ENCODE results near the gene SLC51A. TPM values are rescaled to one million over a fixed set of nuclear protein-coding genes. Genes with fewer than 3 reads are reported as not detected.

The SLC51A gene
- total RNA-seq, 4 donors from 2014 or later = not detected

DNA sequence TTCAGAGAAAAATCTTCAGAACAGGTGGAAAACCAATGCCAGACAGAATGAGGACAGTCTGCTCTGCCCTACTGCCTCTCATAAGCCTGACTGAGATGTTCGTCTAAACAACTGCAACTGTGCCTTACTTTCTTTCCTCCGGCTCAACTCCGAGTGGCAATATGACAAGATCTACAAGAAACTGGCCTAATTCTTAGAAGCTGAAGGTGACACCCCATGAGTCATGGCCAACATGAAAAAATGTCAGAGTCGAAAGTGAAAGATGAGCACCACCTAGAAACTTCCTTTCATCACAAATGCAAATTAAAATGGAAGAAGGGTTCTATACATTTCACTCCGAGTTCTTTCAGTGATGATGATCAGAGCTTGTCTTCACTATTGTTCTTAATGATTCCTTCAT lies 58.3 kb downstream of the SLC51A start:
- Histone ChIP-seq H3K27ac (peak overlapping the region; percentile 42), H3K36me3 (peaks cover 14% of the 10 kb centered on the region), H3K27me3 (no peaks in the 10 kb centered on the region), H3K4me1 (peaks cover 27% of the 10 kb centered on the region), H3K4me3 (no peak overlapping the region), H3K9me3 (no peaks in the 10 kb centered on the region)
- TF ChIP-seq, protein P1, sequence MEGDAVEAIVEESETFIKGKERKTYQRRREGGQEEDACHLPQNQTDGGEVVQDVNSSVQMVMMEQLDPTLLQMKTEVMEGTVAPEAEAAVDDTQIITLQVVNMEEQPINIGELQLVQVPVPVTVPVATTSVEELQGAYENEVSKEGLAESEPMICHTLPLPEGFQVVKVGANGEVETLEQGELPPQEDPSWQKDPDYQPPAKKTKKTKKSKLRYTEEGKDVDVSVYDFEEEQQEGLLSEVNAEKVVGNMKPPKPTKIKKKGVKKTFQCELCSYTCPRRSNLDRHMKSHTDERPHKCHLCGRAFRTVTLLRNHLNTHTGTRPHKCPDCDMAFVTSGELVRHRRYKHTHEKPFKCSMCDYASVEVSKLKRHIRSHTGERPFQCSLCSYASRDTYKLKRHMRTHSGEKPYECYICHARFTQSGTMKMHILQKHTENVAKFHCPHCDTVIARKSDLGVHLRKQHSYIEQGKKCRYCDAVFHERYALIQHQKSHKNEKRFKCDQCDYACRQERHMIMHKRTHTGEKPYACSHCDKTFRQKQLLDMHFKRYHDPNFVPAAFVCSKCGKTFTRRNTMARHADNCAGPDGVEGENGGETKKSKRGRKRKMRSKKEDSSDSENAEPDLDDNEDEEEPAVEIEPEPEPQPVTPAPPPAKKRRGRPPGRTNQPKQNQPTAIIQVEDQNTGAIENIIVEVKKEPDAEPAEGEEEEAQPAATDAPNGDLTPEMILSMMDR (IDR thresholded peaks at IDR 0.05) = no peak
- no peak for TF ChIP-seq POLR2A (IDR thresholded peaks at IDR 0.05)
- TF ChIP-seq POLR2AphosphoS5 (IDR thresholded peaks at IDR 0.05) = no peak
- no peak for TF ChIP-seq EP300 (IDR thresholded peaks at IDR 0.05)
- no peak for DNase-seq (ENCODE audit: low spot score in 2 of 2)
- 52% methylated on average over 5 of the region's 5 CpGs for WGBS

GRCh38 chr3:196275126-196275525 lies 58.8 kb downstream of the SLC51A start:
- no peaks in the 10 kb centered on the region for H3K9me3 ChIP-seq
- peak overlapping the region; percentile 42 for H3K27ac ChIP-seq
- H3K27me3 ChIP-seq = no peaks in the 10 kb centered on the region
- H3K4me1 ChIP-seq = peaks cover 30% of the 10 kb centered on the region
- DNase-seq (ENCODE audit: low spot score in 2 of 2) = no peak
- TF ChIP-seq POLR2A (IDR thresholded peaks at IDR 0.05) (no peak), EP300 (IDR thresholded peaks at IDR 0.05) (no peak), POLR2AphosphoS5 (IDR thresholded peaks at IDR 0.05) (no peak)
- TF ChIP-seq, protein P1 (IDR thresholded peaks at IDR 0.05) = no peak
- H3K4me3 ChIP-seq = no peak overlapping the region
- peaks cover 9% of the 10 kb centered on the region for H3K36me3 ChIP-seq
- 95% methylated on average over 5 of the region's 5 CpGs for WGBS

DNA sequence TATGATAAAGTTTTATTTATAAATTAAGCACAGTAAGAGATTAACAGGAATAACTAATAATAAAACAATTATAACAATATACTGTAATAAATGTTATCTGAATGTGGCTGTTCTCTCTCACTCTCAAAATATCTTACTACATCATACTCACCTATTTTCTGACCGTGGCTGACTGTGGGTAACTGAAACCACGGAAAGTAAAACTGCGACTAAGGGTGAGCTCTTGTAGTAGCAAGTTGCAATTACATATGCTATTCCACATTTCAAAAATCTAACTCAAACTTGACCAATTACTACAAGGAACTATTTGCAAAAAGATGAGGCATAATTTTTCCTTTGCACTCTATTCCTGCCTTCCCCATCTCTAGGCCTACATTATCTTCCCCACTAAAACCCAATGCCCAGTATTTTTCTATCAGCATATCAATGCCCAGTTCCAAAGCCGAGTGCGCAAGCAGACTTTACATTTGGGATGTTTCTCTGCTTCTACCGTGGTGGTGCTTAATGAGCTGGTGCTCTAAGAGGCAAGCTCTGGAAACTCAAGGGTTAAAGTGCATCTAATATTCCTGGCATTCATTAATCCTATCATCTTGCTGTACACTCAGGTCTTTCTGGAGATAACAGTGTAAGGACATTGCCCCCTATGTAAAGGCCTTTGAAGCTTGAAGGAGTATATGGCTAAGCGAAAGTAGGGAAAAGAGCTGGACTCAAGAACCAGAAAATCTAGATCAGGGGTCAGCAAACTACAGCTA lies 64.5 kb downstream of the SLC51A start:
- H3K9me3 ChIP-seq = no peaks in the 10 kb centered on the region
- no peak overlapping the region for H3K4me3 ChIP-seq
- no peak overlapping the region for H3K27ac ChIP-seq
- 88% methylated on average over 7 of the region's 7 CpGs for WGBS
- no peak for TF ChIP-seq EP300 (IDR thresholded peaks at IDR 0.05)
- TF ChIP-seq POLR2AphosphoS5 (IDR thresholded peaks at IDR 0.05) = no peak
- TF ChIP-seq POLR2A (IDR thresholded peaks at IDR 0.05) = no peak
- TF ChIP-seq, protein P1 (IDR thresholded peaks at IDR 0.05) = no peak
- DNase-seq (ENCODE audit: low spot score in 2 of 2) = no peak
- no peaks in the 10 kb centered on the region for H3K36me3 ChIP-seq
- H3K27me3 ChIP-seq = no peaks in the 10 kb centered on the region
- H3K4me1 ChIP-seq = peaks cover 53% of the 10 kb centered on the region

GRCh38 chr3:196281962-196282361 lies 65.6 kb downstream of the SLC51A start:
- Histone ChIP-seq H3K4me3 (no peak overlapping the region), H3K9me3 (no peaks in the 10 kb centered on the region), H3K27ac (no peak overlapping the region), H3K36me3 (no peaks in the 10 kb centered on the region), H3K27me3 (no peaks in the 10 kb centered on the region), H3K4me1 (peaks cover 63% of the 10 kb centered on the region)
- no peak for TF ChIP-seq EP300 (IDR thresholded peaks at IDR 0.05)
- DNase-seq (ENCODE audit: low spot score in 2 of 2) = no peak
- WGBS = 78% methylated on average over 4 of the region's 4 CpGs

Other genes with a start within 250 kb of the SLC51A start
- gene TFRC, start 134.4 kb upstream of the SLC51A start, total RNA-seq = 100 to 1,000 TPM in 1 of 4 donors, 10 to 100 TPM in 3; 67.6 to 163 (median 70.4) TPM
- not detected for gene ZDHHC19, start 5.1 kb upstream of the SLC51A start, total RNA-seq
- 100 to 1,000 TPM in 3 of 4 donors, 10 to 100 TPM in 1; 98.2 to 189 (median 141) TPM for gene PCYT1A, start 71.2 kb downstream of the SLC51A start, total RNA-seq
- gene DYNLT2B, start 101.7 kb downstream of the SLC51A start, total RNA-seq = 10 to 100 TPM in 2 of 4 donors, 1 to 10 TPM in 2; 5.3 to 13.1 (median 10.6) TPM
- under 1 TPM in 2 of 4 donors, not detected in 2; 0.68 to 0.89 TPM for gene TM4SF19, start 121.9 kb downstream of the SLC51A start, total RNA-seq
- 10 to 100 TPM; 21.7 to 48.6 (median 33.8) TPM for gene UBXN7, start 215.9 kb downstream of the SLC51A start, total RNA-seq